Skeletal muscle satellite cell (primary cell): Measurements from ENCODE around the gene GMCL1.
"Not testable (repeated sequence)": the region's sequence is repeated elsewhere in the genome, so short reads cannot be mapped to it uniquely, and the experiment has no call there.

Experiments used
- H3K27me3 ChIP-seq: 2 replicates; pipeline ENCODE4 v1.7.0; 2013; ENCODE audit warnings: low read length; ENCODE audit not compliant: control insufficient read depth, insufficient read depth
- H3K36me3 ChIP-seq: 2 replicates; pipeline ENCODE4 v1.7.0; 2013; ENCODE audit warnings: mild to moderate bottlenecking, control low read depth, low read length; ENCODE audit not compliant: insufficient read depth
- H3K4me1 ChIP-seq: 2 replicates; pipeline ENCODE4 v1.7.0; 2013; ENCODE audit warnings: low read length; ENCODE audit not compliant: control insufficient read depth, insufficient read depth
- H3K4me2 ChIP-seq: 2 replicates; pipeline ENCODE4 v1.7.0; 2013; ENCODE audit warnings: mild to moderate bottlenecking, low read length
- H3K4me3 ChIP-seq: 2 replicates; pipeline ENCODE4 v1.7.0; 2013; ENCODE audit warnings: low read length
- H3K9ac ChIP-seq: 2 replicates; pipeline ENCODE4 v1.7.0; 2013; ENCODE audit warnings: mild to moderate bottlenecking, low read depth, low read length, moderate library complexity
- H3K9me3 ChIP-seq: replicated peaks from 2 replicates; pipeline ENCODE4 v1.7.0; 2013; ENCODE audit warnings: mild to moderate bottlenecking, control low read depth, low read length

GMCL1 gene

DNA sequence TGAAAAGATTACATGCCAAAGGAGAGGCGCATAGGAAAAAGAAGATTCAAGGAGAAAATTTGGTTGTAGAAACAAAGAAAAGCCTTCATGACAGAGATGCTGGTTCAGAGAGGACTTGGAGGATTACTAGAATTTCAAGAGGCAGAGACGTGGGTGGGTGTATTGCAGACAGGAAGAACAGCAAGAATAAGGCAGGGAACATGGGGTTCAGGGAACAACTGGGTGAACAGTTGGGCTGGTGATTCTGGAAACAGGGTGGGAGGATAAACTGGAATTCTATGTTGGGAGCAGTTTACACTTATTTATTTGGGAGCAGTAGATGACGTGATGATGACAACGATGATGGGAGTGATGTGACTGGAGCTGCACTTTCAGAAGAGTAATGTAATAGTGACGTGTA, 18.4 kb upstream of the GMCL1 start:
- Histone ChIP-seq H3K27me3 (no peaks in the 10 kb centered on the region), H3K36me3 (peaks cover 26% of the 10 kb centered on the region)

DNA sequence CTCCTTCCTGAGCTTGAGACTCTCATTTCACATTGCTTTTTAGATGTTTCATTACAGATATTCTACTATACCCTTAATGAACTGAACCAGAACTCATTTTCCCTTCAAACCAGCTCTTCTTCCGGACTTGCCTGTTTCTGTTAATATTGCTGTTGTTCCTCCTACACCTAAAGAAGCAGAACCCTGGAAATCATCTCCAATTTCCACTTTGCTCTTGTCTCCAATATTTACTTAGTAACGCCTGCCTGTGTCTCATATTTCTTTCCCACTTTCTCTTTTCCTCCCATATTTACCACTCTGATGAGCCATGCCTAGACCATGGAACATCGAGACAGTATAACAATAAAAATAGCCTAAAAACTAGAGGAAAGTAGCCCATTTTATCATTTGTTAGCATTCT, 17.9 kb upstream of the GMCL1 start:
- H3K4me1 ChIP-seq: no peaks in the 10 kb centered on the region
- H3K9me3 ChIP-seq: no peaks in the 10 kb centered on the region
- H3K4me3 ChIP-seq: no peak overlapping the region
- no peak overlapping the region for H3K4me2 ChIP-seq
- H3K27me3 ChIP-seq: no peaks in the 10 kb centered on the region
- H3K36me3 ChIP-seq: peaks cover 21% of the 10 kb centered on the region
- no peak overlapping the region for H3K9ac ChIP-seq

More for the DNA sequence above, 18.4 kb upstream of the GMCL1 start:
- no peak overlapping the region for H3K4me2 ChIP-seq
- no peak overlapping the region for H3K4me3 ChIP-seq
- no peaks in the 10 kb centered on the region for H3K4me1 ChIP-seq
- no peak overlapping the region for H3K9ac ChIP-seq
- no peaks in the 10 kb centered on the region for H3K9me3 ChIP-seq

DNA sequence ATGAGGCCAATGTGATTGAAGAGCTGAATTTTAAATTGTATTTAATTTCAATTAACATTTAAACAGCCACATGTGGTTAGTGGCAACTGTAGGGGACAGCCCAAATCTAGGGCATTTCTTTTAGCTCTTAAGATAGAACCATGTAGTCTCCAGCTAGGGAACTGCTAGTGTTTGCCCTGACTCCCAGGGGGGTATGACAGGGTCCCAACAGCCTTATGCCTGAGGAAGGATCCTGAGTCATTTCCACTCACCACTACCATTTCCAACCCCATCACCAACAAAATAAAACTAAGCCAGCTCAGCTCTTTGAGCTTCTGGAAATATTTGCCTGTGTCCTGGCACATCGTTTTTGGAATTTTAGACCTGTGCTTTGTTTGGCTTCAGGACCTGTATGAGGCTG, 13.7 kb upstream of the GMCL1 start:
- no peak overlapping the region for H3K4me2 ChIP-seq
- H3K27me3 ChIP-seq: no peaks in the 10 kb centered on the region
- H3K9ac ChIP-seq: no peak overlapping the region
- H3K9me3 ChIP-seq: no peaks in the 10 kb centered on the region
- H3K4me3 ChIP-seq: no peak overlapping the region
- peaks cover 23% of the 10 kb centered on the region for H3K36me3 ChIP-seq
- H3K4me1 ChIP-seq: peaks cover 11% of the 10 kb centered on the region

DNA sequence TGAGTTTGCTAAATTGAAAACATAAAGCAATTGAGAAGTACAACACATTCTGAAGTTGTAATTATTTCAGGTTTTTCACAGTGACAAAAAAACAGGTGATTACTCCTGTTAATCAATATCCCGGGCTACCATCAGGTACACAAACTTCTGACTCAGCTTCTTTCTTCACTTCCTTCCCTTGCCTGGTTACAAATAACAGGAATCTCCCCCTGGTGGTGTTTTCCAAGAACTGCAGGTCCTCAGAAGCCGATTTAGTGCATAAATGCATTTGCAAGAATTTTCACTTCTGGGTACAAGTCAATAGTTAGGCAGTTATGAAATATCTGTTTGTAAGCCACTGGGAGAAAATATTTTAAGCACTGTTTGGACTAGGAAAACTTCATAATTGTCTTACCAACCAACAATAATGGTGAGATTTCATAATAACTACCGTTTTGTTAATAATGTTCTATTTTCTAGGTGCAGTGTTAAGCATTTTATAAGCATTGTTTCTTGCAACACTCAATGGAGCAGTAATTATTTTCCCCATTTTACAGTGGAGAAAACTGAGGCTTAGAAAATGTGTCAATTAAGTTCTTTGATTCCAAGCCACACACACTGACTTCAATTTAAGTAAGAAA, 12.4 kb upstream of the GMCL1 start:
- Histone ChIP-seq H3K4me3 (no peak overlapping the region), H3K27me3 (no peaks in the 10 kb centered on the region), H3K9ac (peak overlapping the region; percentile 23), H3K4me2 (no peak overlapping the region), H3K9me3 (no peaks in the 10 kb centered on the region), H3K4me1 (peaks cover 11% of the 10 kb centered on the region), H3K36me3 (peaks cover 30% of the 10 kb centered on the region)

DNA sequence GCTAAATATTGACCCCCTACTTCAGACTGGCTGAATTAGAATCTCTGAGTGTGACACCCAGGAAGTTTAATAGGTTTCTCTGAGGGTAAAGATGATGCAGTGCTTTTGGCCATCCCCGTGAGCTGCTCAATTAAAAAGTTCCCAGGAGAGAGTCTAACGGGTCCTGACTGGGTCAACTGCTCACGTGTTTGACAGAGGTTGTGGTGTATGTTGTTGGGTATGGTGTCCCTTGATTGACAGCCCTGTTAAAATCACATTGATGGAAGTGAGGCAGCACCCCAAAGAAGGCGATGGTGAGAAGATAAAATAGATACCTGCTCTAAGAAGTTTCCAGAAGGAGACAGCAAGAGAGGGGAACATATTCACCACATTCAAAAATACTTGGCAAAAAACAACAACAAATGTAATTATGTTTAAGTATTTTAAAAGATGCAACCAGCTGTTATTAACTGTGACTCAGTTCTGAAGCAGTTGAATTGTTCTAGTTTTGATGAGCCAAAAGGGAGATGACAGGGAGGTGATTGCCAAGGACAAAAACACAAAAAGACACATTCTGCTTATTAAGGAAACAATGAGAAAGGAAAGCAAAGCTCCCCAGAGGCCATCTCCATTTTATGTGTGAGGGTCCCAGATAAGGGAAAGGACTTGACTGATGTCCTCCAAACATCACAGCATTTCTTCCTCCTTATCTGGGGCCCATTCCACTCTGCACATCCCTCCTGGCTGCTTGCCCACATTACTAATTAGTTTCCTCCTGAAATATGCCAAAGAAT, 11.5 kb upstream of the GMCL1 start:
- Histone ChIP-seq H3K36me3 (peaks cover 23% of the 10 kb centered on the region), H3K4me2 (peak overlapping the region; percentile 19), H3K9me3 (no peaks in the 10 kb centered on the region), H3K4me1 (peaks cover 11% of the 10 kb centered on the region), H3K4me3 (no peak overlapping the region), H3K9ac (peak overlapping the region; percentile 23), H3K27me3 (no peaks in the 10 kb centered on the region)

DNA sequence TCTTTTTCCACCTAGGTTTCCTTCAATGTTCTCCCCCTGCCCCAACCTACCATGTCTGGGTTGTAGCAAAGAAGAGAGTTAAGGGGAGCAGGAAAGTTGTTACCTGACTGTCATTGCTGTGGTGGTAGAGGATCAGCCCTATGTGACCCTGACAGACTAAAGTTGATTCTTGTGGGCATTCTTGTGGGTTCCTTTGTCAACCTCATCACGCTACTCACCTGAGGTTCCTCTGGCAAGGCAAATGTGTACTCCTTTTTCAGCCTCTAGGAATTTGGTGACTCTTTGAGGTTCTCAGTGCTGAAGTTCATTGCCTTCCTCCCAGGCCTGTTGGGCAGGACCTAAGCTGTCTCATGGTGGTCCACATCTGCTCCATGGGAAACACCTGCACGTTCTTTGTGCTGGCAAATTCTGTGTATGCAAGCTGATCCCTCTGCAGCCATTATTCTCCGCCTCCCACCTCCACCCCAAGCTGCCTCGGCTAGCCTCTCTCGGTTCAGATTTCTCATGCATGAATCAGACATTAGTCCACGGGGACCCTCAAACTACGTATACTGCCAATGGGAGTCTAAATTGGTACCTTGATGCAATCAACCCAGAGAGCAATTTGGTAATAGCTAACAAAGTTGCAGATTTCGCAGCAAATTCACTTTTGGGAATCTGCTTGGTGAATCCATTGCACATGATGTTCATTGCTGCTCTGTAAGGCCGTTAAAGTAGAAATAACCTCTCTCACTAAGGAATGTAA, 1.5 kb upstream of the GMCL1 start:
- no peaks in the 10 kb centered on the region for H3K27me3 ChIP-seq
- no peak overlapping the region for H3K4me3 ChIP-seq
- H3K9ac ChIP-seq: no peak overlapping the region

DNA sequence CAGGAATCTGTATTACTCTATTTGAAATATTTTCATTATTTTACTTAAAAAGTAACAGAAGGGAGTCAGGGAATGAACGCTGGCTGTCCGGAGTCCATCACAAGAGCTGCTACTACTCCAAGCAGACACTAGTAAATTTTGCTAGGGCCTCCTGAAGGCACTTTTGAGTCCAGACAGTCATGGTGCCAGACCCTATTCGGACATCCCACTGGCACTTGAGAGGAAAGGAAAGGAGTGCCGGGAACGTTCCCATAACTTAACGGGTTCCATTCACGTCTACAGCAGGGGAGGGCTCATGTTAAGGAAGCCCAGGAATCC, 563 bp upstream of the GMCL1 start:
- Histone ChIP-seq H3K4me3 (peak overlapping the region; percentile 85), H3K4me1 (no peaks in the 10 kb centered on the region), H3K36me3 (no peaks in the 10 kb centered on the region), H3K27me3 (no peaks in the 10 kb centered on the region), H3K9ac (peak overlapping the region; percentile 86), H3K9me3 (no peaks in the 10 kb centered on the region), H3K4me2 (peak overlapping the region; percentile 90)

More for the DNA sequence above, 1.5 kb upstream of the GMCL1 start:
- Histone ChIP-seq H3K36me3 (no peaks in the 10 kb centered on the region), H3K4me1 (no peaks in the 10 kb centered on the region), H3K4me2 (no peak overlapping the region), H3K9me3 (no peaks in the 10 kb centered on the region)

DNA sequence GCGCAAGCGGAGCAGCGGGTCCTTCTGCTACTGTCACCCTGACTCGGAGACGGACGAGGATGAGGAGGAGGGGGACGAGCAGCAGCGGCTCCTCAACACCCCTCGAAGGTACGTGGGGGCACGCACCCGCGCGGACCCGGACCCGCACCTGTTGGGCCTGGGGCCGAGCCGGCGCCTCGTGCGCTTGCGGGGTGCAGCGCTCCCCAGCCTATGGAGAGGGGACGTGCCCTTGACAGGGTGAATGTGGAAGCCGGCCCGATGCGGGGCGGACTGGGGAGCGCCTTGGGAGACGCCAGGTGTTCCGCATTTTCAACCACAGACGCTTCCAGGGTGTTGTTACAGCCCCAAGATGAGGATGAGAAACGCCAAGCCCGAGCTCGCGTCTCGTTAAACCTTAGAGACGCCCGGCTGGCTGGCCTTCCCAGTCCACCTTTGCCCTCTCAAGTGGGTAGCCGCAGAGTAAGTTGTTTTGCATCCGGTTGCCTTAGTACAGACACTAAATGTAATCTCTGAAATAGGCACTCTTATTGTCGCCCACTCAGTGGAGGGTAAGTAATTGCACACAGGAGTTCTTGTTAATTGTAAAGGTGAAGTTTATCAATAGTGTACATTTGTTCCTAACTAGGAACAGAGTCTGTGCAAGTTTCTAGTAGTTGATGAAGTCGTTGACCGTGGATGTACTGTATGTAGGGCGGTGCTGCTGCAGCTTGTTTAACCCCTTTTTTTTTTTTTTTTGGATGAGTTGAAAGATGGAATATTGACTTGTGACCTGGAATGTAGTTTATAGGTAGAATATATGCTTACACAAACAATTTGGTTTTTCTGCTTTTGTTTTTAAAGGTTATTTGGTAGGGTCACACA, 815 bp downstream of the GMCL1 start:
- Histone ChIP-seq H3K4me3 (peak overlapping the region; percentile 85), H3K27me3 (no peaks in the 10 kb centered on the region), H3K9me3 (no peaks in the 10 kb centered on the region), H3K4me2 (peak overlapping the region; percentile 90), H3K4me1 (no peaks in the 10 kb centered on the region), H3K36me3 (no peaks in the 10 kb centered on the region), H3K9ac (peak overlapping the region; percentile 86)

DNA sequence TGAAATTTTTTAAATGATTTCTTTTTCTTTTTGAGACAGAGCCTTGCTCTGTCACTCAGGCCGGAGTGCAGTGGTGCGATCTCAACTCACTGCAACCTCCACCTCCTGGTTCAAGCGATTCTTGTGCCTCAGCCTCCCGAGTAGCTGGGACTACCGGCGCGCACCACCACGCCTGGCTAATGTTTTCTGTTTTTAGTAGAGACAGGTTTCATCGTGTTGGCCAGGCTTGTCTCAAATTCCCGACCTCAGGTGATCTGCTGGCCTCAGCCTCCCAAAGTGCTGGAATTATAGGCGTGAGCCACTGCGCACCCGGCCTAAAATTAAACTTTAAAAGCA, 1.4 kb downstream of the GMCL1 start:
- peak overlapping the region; percentile 90 for H3K4me2 ChIP-seq
- H3K4me3 ChIP-seq: peak overlapping the region; percentile 85
- not testable (repeated sequence) for H3K4me1 ChIP-seq, H3K36me3 ChIP-seq, H3K9me3 ChIP-seq, H3K27me3 ChIP-seq
- H3K9ac ChIP-seq: peak overlapping the region; percentile 86

DNA sequence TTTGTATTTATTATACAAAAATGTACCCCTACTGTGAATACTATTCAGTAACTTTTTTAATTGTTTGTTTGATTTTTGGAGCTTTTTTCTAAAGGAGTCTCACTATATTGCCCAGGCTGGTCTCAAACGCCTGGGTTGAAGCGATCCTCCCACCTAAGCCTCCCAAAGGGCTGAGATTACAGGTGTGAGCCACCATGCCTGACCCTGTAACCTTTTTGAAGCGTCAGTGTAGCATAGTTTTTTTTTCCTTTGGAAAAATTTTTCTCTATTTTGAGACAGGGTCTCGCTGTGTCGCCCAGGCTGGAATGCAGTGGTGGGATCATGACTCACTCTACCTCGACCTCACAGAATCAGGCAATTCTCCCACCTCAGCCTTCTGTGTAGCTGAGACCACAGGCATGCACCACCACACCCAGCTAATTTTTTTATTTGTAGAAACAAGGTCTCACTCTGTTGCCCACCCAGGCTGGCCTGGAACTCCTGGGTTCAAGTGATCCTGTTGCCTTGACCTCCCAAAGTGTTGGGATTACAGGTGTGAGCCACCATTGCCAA, 2.0 kb downstream of the GMCL1 start:
- Histone ChIP-seq H3K4me1 (no peaks in the 10 kb centered on the region), H3K9ac (no peak overlapping the region)

DNA sequence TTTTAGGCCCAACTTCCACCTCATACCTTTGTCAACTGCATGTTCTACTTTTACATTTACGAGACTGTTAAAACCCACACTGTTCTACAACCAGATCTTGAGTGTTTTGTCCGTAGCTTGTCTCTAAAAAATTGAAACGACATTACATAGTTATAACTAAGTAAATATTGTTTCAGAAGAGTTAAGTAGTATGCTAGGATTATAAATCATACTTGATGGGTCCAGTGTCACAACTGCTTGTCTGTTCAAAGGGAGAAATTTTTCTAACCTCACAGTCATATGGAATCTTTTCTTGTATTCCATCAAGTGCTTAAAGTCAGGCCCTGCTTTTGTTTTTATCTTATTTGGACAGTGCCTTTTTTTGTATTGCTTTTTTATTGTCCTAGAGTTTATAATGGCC, 4.3 kb downstream of the GMCL1 start:
- H3K9ac ChIP-seq: no peak overlapping the region
- no peaks in the 10 kb centered on the region for H3K36me3 ChIP-seq
- H3K9me3 ChIP-seq: no peaks in the 10 kb centered on the region
- no peaks in the 10 kb centered on the region for H3K27me3 ChIP-seq
- no peak overlapping the region for H3K4me2 ChIP-seq
- H3K4me3 ChIP-seq: no peak overlapping the region
- no peaks in the 10 kb centered on the region for H3K4me1 ChIP-seq

More for the DNA sequence above, 2.0 kb downstream of the GMCL1 start:
- Histone ChIP-seq H3K4me2 (peak overlapping the region; percentile 90), H3K36me3 (no peaks in the 10 kb centered on the region), H3K4me3 (no peak overlapping the region), H3K27me3 (no peaks in the 10 kb centered on the region), H3K9me3 (no peaks in the 10 kb centered on the region)
